PC-3 (cell line): ENCODE results near the gene TGFBR3L. TPM values are rescaled to one million over a fixed set of nuclear protein-coding genes. Genes with fewer than 3 reads are reported as not detected.

ENCODE experiments used
- ATAC-seq: fragments of 200-7000 bp; cut with Tn5 transposase; 2 replicates; pipeline ENCODE4 v1.9.1; 2020; ENCODE audit warnings: mild to moderate bottlenecking, moderate library complexity
- BruUV-seq: library from RNA; stranded (reverse); fragments of 400-500 nt; replicated peaks from 2 replicates; lab custom pipeline; 2021; lab: Mats Ljungman, UMichigan
- CTCF ChIA-PET: fragments of 300-600 bp; sonication (Branson Sonifier 250); formaldehyde crosslinking; loops from one replicate; lab custom pipeline; 2022; ENCODE audit warnings: antibody characterized with exemption; lab: Charles Lee
- POLR2A ChIA-PET: fragments of 300-600 bp; sonication (Branson Sonifier 250); formaldehyde crosslinking; loops from one replicate; lab custom pipeline; 2022; ENCODE audit warnings: antibody characterized with exemption; ENCODE audit not compliant: unreplicated experiment; lab: Charles Lee
- DNase-seq: peaks from one replicate; pipeline ENCODE4 v3.0.0-alpha.2; 2015
- H2AFZ ChIP-seq: fragments of 300-600 bp; sonication (generic); 2 replicates; pipeline ENCODE4 v1.6.0; 2016; ENCODE audit warnings: antibody characterized with exemption, low read length
- H3F3A ChIP-seq: fragments of 300-600 bp; sonication (generic); one replicate; pipeline ENCODE4 v1.6.0; 2017; ENCODE audit warnings: antibody characterized with exemption, low read length, control low read depth, mild to moderate bottlenecking; ENCODE audit not compliant: unreplicated experiment
- H3K27ac ChIP-seq: fragments of 300-600 bp; sonication (generic); 2 replicates; pipeline ENCODE4 v1.5.1; 2016; ENCODE audit warnings: mild to moderate bottlenecking, low read length
- H3K27me3 ChIP-seq: fragments of 300-600 bp; sonication (generic); 2 replicates; pipeline ENCODE4 v1.6.1; 2016; ENCODE audit warnings: low read length, mixed read lengths
- H3K36me3 ChIP-seq: fragments of 300-600 bp; sonication (generic); 2 replicates; pipeline ENCODE4 v1.6.1; 2016; ENCODE audit warnings: low read depth, mixed run types, low read length, mixed read lengths
- H3K4me1 ChIP-seq: fragments of 300-600 bp; sonication (generic); 2 replicates; pipeline ENCODE4 v1.5.1; 2016; ENCODE audit warnings: low read length; ENCODE audit not compliant: insufficient read depth
- H3K4me2 ChIP-seq: fragments of 300-600 bp; sonication (generic); 2 replicates; pipeline ENCODE4 v1.6.0; 2016; ENCODE audit warnings: low read length
- H3K4me3 ChIP-seq: fragments of 300-600 bp; sonication (generic); 2 replicates; pipeline ENCODE4 v1.5.1; 2016; ENCODE audit warnings: mild to moderate bottlenecking, low read length, mixed read lengths
- H3K79me2 ChIP-seq: fragments of 300-600 bp; sonication (generic); 2 replicates; pipeline ENCODE4 v1.6.1; 2017; ENCODE audit warnings: low read length, mixed read lengths
- H3K9ac ChIP-seq: fragments of 300-600 bp; sonication (generic); 2 replicates; pipeline ENCODE4 v1.6.0; 2016; ENCODE audit warnings: mild to moderate bottlenecking, low read length
- H3K9me2 ChIP-seq: fragments of 300-600 bp; sonication (generic); replicated peaks from 2 replicates; pipeline ENCODE4 v1.6.1; 2016; ENCODE audit warnings: mixed run types, low read length, mixed read lengths
- H3K9me3 ChIP-seq: fragments of 300-600 bp; sonication (generic); 2 replicates; pipeline ENCODE4 v1.6.1; 2016; ENCODE audit warnings: low read length, mixed read lengths
- H4K20me1 ChIP-seq: fragments of 300-600 bp; sonication (generic); 2 replicates; pipeline ENCODE4 v1.6.1; 2016; ENCODE audit warnings: low read length, mixed read lengths
- EZH2 ChIP-seq: fragments of 300-600 bp; sonication (generic); IDR thresholded peaks from one replicate; pipeline ENCODE4 v1.6.1; 2017; ENCODE audit warnings: antibody characterized with exemption, mild to moderate bottlenecking, low read length; ENCODE audit not compliant: unreplicated experiment
- EZH2phosphoT487 ChIP-seq: fragments of 300-600 bp; sonication (generic); IDR thresholded peaks from 2 replicates; pipeline ENCODE4 v1.6.1; 2018; ENCODE audit warnings: mild to moderate bottlenecking, antibody characterized with exemption, low read length, borderline replicate concordance
- intact Hi-C: fragments of 100-400 bp; cut with micrococcal nuclease; formaldehyde crosslinking; loops from 2 replicates; pipeline ENCODE4 v1.9.0; 2023
- total RNA-seq: library from RNA; depleted of rRNA; stranded (reverse); fragments of >200 nt; gene quantifications from 2 replicates; pipeline ENCODE4 v1.2.3, GENCODE V29; 2014
- TF ChIP-seq, protein P1 (sequence below): fragments of 300-600 bp; sonication (generic); conservative IDR thresholded peaks from 2 replicates; pipeline ENCODE4 v1.5.1; 2017; ENCODE audit warnings: antibody characterized with exemption, low read depth, mild to moderate bottlenecking, low read length

TGFBR3L gene
- total RNA-seq, 1 experiment from 2014 or later: 10.5 TPM

DNA sequence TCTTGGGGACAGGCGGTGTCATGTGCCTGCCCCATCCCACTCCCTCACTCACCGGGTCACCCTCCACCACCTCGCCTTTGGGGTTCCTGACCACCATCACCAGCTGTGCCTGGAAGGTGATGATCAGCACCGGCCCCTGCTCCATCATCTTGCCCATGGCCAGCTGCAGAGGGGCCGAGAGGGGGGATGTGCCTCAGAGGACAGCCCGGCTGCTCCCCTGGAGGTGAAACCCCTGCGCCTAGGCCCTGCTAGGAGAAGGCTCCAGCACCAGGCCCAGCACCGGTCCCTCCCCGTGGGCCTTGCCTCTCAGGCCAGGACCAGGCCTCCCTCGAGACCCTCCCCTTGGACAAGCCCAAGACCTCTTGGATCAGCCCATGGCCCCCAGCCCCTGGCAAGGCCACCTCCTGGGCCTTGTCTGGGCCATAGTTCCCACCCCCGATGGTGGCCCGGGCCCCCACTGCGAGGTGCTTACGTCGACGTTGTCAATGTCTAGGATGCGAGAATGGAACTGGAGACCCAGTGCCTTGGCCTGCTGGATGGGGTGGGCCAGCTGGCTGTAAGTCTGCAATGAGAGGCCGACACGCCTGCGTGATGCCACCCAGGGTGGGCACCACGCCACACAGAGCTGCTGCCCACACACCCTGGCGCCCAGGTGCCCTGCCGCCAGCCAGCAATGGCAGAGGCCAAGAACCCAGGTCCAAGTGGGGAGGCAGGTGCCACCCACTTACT, 13.1 kb downstream of the TGFBR3L start:
- BruUV-seq: no TSS peak

DNA sequence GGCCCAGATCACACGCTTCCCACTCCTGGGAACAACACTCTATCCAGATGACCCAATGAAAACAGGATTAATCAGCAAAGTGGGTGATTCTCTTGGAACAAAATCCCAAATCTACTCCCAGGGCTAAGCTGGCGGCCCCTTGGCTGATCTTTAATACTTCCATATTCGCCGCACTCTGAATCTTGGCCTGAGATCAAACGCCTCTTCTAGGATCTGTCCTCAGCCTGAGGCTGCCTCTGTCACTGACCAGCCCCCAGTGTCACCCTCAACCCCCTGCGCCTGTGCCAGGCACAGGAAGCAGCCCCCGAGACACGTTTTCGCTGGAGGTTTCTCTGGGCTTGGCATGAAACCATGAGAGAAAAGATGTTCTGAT, 13.7 kb downstream of the TGFBR3L start:
- Histone ChIP-seq H3K9ac (peak overlapping the region; percentile 42), H3F3A (no peaks in the 10 kb centered on the region), H3K4me1 (peaks cover 44% of the 10 kb centered on the region), H2AFZ (no peak overlapping the region), H3K4me2 (peak overlapping the region; percentile 55), H3K36me3 (peaks cover 29% of the 10 kb centered on the region), H4K20me1 (0 out of 2 replicates have a peak, but pooled peaks cover 5% of the 10 kb centered on the region), H3K9me3 (no peaks in the 10 kb centered on the region), H3K27ac (peak overlapping the region; percentile 86), H3K27me3 (no peaks in the 10 kb centered on the region), H3K9me2 (no peaks in the 10 kb centered on the region), H3K79me2 (no peaks in the 10 kb centered on the region), H3K4me3 (peak overlapping the region; percentile 21; the same call in 1 of the 2 replicates)
- POLR2A ChIA-PET: interaction anchor here (0.6 to 1.5 kb wide), 4 partner anchors 8 to 199 kb away, joined by 20 to 47 read pairs (median 25); partner anchors contain the start of genes SNAPC2 and TIMM44
- intact Hi-C loops: loop anchor here (5.0 kb wide), 1 partner anchor 76 kb away; no protein-coding TSS in a partner anchor
- no peak for DNase-seq
- CTCF ChIA-PET: interaction anchor here (0.6 to 1.6 kb wide), 5 partner anchors 7 to 422 kb away, joined by 3 to 20 read pairs (median 10); partner anchors contain the start of genes SNAPC2 and TIMM44
- no peak for TF ChIP-seq EZH2
- no peak for ATAC-seq
- BruUV-seq: TSS peak; percentile 14

More for the DNA sequence above, 13.1 kb downstream of the TGFBR3L start:
- TF ChIP-seq EZH2: no peak
- TF ChIP-seq, protein P1, sequence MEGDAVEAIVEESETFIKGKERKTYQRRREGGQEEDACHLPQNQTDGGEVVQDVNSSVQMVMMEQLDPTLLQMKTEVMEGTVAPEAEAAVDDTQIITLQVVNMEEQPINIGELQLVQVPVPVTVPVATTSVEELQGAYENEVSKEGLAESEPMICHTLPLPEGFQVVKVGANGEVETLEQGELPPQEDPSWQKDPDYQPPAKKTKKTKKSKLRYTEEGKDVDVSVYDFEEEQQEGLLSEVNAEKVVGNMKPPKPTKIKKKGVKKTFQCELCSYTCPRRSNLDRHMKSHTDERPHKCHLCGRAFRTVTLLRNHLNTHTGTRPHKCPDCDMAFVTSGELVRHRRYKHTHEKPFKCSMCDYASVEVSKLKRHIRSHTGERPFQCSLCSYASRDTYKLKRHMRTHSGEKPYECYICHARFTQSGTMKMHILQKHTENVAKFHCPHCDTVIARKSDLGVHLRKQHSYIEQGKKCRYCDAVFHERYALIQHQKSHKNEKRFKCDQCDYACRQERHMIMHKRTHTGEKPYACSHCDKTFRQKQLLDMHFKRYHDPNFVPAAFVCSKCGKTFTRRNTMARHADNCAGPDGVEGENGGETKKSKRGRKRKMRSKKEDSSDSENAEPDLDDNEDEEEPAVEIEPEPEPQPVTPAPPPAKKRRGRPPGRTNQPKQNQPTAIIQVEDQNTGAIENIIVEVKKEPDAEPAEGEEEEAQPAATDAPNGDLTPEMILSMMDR: no peak
- no peak for TF ChIP-seq EZH2phosphoT487
- H3K79me2 ChIP-seq: no peaks in the 10 kb centered on the region
- H3K36me3 ChIP-seq: peaks cover 23% of the 10 kb centered on the region
- no peaks in the 10 kb centered on the region for H3K9me2 ChIP-seq
- H3K27me3 ChIP-seq: no peaks in the 10 kb centered on the region
- DNase-seq (no peak), ATAC-seq (no peak)
- no peak overlapping the region for H3K4me3 ChIP-seq
- peak overlapping the region; percentile 42 for H3K9ac ChIP-seq
- POLR2A ChIA-PET: no interaction called here
- no peak overlapping the region for H2AFZ ChIP-seq
- intact Hi-C loops: loop anchor here (5.0 kb wide), 1 partner anchor 75 kb away; no protein-coding TSS in a partner anchor
- H3K9me3 ChIP-seq: no peaks in the 10 kb centered on the region
- peaks cover 44% of the 10 kb centered on the region for H3K4me1 ChIP-seq
- H4K20me1 ChIP-seq: 0 out of 2 replicates have a peak, but pooled peaks cover 5% of the 10 kb centered on the region
- H3F3A ChIP-seq: no peaks in the 10 kb centered on the region
- H3K27ac ChIP-seq: peak overlapping the region; percentile 86
- H3K4me2 ChIP-seq: peak overlapping the region; percentile 55; the same call in 1 of the 2 replicates
- CTCF ChIA-PET: interaction anchor here (1.6 kb wide), 1 partner anchor 16 kb away, joined by 20 read pairs; the partner anchor contains the start of gene TIMM44
